ENCODE results near the gene NID1.
A peak's percentile ranks its signal among the peaks of the same experiment; 100 is the strongest.

NID1 gene

DNA sequence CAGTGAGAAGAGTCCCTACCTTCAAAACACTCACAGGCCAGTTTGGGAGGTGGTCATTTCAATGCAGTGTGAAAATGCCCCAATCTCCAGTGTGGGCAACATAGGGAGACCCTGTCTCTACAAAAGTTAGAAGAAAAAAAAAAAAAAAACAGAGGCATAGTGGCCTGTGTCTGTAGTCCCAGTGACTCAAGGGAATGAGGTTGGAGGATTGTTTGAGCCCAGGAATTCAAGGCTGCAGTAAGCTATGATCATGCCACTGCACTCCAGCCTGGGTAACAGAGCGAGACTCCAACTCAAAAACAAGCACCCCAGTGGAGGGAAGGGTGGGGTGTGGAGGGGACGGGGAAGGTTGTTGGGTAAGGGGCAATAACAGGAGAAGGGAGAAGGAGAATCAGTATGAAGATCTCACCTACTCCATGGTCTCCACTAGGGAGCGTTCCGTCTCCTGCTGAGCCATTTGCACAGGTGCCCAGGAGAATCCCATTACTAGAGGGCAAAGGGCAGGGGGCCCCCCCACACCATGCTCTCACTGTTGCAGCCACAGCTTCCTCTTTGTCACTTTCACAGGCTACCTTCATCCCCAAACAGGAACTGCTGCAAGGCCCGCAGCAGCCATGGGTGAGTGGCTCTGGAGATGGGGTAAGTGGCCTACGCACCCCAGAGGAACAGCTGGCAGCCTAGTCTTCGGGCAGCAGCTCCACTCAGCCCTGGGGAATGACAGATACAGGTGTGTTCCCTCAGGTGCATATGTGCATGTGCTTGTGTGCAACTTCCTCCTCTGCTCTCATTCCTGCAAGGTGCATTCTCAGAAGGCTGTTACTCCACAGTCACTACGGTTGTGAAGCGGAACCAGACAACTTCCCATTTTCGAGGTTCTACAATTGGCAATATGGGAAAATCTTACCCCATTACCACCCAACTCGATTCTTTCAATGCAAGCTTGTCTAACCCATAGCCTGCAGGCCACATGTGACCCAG is 110.3 kb downstream of the NID1 start:
- DNase-seq = peak; percentile 68

DNA sequence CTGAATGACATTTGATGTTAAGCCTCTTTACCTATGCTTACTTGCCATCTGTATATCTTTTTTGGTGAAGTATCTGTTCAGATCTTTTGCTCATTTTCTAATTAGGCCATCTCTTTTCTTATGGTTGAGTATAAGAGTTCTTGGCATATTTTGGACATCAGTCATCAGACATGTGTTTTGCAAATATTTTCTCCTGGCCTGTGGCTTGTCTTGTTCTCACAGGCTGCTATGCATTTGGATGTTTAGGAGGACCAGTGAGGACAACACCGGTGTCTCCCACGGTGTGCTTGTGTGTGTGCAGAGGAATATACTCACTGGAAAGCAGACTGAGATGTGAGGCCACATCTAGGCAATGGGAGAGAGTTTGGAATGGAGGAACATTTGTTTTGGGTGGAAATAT is 111.1 kb downstream of the NID1 start:
- no peak for DNase-seq

DNA sequence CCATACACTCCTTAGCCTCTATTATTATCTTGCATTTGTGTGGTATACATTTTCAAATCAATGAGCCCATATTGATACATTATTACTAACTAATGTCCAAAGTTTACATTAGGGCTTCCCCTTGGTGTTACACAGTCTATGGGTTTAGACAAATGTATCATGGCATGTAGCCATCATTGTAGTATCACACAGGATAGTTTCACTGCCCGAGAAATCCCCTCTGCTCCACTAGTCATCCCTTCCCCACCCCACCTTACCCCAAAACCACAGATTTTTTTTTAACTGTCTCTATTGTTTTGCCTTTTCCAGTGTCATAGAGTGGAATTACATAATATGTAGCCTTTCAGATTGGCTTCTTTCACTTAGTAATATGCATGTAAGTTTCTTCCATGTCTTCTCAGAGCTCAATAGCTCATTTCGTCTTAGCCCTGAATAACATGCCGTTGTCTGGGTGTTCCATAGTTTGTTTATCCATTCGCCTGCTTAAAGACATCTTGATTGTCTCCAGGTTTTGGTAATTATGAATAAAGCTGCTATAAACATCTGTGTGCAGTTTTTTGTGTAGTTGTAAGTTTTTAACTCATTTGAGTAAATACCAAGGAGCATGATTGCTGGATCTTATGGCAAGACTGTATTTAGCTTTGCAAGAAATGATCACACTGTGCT is 111.8 kb downstream of the NID1 start:
- DNase-seq = no peak

DNA sequence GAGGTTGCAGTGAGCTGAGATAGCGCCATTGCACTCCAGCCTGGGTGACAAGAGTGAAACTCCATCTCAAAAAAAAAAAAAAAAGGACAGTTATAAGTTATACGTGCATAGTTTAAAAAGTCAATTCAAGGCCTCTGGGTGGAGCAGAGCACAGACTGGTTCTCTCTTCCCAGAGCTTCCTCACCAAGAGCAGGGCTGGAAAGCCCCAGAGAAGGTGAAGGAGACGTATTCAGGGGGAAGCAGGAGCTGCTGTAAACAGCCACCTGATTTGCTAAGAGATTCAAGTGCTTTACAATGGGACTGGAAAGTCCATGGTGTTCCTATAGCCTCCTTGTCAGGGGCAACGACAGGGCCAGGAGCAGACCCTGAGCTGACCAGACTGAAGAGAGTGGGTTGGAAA is 113.2 kb downstream of the NID1 start:
- DNase-seq = no peak

DNA sequence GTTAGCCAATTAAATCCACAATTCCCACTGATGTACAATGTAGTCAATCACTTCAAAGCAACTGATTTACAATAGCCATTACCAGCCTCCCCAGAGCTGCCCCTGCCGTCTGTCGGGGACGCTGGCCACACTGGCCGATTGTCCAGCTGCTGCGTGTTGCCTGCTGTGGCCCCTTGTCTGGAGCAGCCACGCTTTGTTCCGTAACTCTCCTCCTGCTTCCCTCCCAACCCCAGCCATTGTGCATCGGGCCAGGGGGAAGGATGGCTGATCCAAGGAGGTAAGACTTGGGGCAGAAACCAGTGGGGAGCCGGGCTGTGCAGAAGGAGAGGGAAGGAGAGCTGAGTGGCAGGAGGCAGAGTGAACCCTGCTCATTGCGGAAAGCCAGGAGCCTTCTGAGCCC is 114.6 kb downstream of the NID1 start:
- no peak for DNase-seq

DNA sequence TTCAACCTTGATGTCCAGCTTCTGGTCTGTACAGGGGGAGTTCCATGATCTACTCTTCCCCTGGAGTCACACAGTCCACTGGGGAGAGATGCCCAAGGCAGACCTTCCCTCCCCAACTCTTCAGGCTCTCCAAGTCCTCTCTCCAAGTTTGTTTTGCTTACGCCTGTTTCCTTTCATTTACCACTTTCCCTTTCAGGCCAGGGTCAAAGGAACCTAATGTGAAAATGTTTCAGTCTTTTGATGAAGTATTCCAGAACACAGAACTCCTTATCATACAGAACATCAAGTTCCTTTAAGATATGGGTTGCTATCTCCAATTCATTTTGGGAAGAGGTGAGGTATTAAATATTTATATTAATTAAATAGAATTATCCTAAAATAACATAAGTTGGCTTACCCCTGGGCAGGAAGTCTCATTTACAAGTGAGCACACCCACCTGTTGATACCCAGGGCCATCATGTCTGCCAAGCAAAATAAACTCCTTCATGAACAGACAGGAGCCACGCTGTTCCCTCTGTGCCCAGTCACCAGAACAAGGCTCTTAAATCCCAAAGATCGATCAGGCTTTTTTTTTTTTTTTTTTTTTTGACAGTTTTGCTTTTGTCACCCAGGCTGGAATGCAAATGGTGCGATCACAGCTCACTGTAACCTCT is 116.0 kb downstream of the NID1 start:
- DNase-seq = no peak

DNA sequence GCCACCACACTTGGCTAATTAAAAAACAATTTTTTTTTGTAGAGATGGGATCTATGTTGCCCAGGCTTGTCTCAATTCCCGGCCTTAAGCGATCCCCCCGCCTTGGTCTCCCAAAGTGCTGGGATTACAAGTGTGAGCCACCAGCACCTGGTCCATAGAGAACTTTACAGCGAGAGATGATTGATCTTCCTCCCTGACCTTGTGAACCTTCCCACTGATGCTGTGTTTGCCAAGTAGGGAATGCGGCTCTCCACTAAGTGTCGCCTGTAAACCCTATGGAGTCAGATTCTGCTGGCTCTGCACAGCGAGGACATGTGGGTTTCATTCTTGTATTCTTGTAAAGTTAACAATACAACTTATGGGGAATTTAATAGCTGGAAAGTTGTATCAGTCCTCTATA is 116.9 kb downstream of the NID1 start:
- no peak for DNase-seq

DNA sequence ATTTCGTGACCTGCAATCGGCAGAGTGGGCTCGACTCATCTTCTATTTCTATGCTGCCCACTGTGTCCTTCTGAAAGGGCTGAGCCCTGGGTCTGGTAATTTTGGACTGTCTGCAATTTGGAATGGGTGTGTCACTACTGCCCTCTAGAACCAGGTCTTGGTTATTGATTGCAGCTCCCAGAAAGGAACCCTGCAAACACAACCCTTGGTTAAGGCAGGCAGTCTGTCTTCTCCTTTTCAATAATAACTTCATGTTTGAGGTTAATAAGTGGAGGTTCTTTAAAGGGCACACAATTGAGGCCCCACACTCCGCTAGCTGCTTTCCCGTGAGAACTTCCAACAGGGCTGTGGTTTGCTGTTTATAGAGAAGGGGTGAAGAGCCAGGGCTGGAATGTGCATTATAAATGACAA is 118.3 kb downstream of the NID1 start:
- no peak for DNase-seq

DNA sequence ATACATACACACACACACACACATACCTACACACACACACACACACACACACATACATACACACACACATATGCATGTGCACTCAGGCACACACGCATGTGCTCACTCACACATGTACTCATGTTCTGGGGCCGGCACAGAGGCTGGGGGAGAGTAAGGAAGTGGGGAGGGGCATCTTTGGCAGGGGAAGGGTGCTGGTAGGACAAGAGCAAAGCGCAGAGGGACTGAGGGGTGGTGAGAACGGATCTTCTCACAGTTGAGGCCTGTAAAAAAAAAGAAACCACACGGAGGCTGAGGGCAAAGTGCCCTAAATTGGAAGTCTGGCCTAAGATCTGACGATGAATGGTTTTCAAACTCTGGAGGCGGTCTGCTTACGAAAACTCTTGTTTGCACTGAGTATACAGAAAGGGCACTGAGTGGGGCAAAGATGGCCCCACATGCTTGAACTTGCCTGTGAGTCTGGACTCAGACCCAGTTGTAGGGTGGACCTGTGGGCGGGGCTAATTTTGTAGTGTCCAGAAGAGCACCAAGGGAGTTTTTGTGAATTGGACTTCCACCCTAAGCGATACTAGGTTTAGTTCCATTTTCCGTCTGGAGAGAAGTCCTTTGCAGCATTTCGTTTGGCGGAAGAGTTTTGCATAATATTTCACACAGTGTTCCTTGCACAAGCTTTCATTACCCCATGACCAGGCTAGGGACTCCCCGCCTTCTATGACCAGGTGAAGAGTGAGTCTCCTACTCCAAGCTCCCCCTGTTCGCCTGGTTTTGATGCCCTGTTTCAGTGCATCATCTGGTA is 118.9 kb downstream of the NID1 start:
- no peak for DNase-seq

DNA sequence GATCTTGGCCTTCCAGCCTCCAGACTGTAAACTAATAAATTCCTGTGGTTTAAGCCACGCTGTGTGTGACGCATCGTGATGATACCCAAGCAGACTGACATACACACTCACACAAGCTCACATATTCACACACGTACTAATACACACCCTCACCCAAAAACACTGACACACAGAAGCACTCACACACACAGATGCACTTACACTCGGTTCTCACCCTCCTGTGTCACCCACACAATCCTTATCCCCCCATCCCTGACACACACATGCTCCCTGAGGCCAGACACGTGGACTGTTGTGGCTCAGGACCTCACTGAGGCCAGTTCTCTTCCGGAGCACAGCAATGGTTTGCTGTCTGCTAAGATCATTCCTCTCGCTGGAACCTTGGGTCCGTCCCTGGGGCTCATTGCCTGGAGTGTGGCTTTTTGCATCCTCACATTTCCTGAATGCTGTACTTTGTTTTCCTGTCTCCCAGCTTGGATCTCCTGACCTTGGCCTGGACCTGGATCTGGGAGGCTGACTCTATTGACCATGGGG is 121.2 kb downstream of the NID1 start:
- no peak for DNase-seq

DNA sequence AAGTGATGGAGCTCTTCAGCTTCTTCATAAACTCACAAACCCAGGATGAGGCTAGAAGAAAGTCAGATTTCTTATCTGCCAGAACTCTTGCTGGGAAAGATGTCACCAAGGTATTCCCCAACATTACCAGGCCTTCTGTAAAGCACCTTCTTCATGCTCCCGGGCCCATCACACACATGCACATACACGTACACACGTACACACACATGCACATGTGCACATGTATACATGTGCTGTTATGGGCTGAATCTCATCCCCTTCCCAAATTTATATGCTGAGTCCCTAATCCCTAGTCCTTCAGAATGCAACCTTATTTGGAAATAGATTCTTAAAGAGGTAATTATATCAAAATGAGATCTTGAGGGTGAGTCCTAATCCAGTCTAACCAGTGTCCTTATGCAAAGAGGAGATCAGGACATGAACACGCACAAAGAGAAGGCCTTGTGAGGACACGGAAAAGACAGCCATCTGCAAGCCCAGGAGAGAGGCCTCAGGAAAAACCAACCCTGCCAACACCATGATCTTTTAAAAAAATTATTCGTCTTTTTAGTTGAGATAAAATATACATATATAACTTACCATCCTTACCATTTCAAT is 121.8 kb downstream of the NID1 start:
- no peak for DNase-seq

DNA sequence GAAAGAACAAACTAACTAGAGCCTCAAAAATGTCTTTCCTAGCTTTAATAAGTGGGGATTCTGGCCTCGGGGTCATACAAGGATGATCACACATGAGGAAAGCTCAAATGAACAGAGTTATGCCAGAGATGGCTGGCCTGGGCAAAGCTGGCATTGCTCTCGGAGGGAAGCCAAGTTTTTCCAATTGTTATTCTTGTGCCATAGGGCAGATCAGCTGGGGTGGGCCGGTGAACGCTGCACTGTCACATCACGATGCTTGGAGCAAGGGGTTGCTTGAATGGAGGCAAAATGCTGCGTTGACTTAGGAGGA is 122.3 kb downstream of the NID1 start:
- DNase-seq = no peak

DNA sequence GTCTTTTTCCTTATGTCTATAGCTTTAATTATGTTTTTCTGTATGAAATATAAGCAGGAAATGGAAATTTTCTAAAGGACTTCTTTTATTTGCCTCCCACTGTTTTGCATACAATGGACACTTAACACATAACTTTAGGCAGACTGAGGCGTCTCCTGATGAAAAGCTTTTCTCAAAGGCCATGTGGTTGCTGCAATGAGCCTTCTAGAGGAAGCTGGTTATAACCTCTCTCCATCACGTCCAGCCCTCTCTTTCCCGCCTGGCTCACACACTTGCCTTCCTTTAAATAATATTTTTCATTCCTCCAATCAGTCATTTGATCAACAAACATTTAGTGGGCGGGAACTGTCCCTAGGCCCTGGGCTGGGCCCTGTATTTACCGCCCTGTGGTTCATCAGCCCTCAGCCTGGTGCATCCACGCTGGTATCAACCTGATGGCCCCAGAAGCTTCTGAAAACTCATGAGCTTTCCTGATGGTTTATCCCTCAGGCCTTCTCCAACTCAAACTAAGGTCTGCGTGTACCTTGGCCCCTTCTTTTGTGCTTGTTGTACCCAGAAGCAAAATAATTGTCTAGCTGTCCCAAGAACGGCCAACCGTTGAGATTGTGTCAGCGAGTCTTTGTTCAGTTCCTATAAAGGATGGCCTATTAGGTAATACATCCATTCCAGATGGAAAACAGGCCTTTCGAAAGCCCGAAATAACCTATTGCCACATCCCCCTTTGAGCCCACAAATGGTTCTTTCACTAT is 122.8 kb downstream of the NID1 start:
- DNase-seq = no peak

DNA sequence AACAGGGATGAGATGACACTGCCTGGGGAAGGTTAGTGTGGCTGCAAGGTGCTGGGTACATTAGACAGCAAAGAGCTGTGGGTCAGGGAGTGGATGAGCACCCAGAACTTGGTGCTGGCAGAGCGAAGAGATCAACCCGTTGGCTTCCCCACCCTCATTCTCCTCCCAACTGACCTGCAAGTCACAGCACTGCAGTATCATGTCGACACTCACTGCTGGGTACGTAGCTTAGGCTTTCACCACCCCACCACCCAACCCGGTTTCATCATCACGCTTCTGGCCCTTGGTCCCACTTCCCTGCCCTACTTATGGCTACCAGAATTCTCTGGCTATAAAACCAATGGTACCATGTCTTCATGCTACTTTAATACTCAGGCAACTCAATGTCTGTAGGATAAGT is 124.6 kb downstream of the NID1 start:
- no peak for DNase-seq

DNA sequence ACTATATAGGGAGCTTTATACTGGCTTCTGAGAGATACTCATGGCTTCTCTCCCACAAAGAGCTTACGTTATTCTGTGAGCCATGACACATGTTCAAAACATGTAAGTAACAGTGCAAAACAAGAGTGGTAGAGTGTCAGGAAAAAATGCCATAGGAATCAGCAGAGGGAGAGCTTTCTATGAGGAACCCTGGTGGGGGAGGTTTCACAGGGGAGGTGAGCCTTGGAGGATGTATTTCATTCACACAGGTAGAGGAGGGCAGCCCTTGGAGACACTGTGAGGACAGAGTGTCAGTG is 125.5 kb downstream of the NID1 start:
- DNase-seq = no peak

DNA sequence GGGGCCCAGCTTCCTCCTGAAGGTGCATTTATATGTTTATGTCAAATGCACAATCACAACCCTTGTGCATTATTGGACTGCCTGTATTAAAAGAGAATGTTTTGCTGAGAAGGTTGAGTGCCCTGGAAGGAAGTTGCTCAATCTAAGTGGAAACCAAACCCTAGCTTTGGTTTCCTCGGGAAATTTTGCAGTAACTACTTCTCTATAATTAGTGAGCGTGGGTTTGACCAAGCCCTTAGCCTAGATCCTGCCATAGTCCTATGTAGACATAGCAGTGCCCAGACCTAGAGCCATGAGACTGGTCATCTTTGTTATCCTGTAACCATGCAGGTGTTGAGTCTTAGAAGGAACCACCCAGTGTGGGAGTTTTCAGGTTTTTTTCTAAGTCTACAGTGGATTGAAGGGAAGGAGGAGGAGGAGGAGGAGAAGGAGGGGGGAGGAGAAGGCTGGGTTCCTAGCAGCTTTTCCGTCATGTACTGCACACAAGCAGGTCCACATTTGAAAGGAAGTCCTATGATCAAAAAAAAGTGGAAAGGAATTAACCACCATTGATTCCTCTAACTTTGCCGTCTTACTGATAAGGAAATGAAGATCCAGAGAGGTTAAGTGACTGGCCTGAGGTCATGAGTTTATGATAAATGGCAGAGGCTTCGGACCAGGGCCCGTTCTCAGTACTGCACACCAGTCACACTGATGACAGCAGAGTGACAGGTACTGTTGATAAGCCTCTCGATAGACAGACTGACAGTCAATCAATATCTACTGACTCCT is 126.0 kb downstream of the NID1 start:
- DNase-seq = no peak

DNA sequence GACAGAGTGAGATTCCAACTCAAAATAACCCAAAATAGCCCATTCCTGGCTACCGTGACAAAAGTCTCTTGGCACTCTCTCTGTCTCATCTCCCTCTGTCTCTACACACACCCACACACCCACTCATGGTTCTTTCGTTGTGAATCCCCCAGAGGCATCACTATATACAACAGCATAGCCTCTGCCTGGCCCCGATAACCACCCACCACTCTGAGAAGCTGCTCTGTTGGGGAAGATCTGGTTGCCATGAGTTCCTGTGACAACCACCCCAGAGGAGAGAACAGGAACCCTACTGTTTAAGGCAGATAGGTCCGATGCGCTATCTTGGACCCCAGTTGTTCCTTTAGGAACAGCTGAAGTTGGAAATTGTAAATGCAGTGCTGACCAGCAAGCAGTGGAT is 127.8 kb downstream of the NID1 start:
- no peak for DNase-seq

DNA sequence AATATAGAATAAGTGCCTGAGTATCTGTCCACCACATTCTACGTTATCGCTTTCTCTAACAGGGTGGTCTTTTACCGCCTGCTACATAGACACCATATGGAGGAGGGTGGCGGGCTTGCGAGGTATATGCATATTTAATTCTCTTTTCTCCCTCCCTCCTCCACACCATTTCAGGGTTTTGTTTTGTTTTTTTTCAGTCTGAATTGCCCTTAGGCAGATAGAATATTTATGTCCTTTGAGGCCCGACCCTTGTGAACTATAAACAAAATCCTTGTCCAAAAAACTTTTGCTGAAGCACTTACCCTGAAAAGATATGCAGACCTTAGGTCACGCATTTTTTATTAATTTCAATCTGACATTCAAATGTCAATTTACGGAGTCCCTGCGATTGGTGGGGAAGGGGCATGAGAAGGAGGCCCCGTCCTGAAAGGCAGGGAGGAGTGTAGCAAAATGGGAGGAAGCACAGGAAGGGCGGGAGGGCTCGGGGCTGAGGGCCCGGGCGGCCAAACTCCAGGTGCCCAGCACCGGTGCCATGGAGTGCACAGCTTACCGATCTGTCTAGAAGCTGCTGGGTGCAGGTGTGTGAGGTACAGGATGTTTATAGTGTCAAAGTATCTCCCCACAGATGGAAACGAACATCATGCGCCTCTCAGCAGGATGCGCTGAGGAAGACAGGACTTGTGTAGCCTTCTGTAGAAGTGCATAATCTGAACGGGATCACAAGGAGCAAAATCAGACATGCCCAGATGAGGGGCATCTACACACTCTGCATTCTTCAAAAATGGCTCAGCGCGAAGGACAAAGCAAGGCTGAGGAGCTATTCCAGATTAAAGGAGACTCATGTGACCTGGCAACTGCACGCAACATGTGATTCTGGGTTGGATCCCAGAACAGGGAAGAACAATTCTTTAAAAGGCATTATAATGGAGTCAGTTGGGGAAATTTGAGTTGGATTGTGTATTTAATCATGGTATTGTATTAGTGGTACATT is 129.4 kb downstream of the NID1 start:
- DNase-seq = no peak

DNA sequence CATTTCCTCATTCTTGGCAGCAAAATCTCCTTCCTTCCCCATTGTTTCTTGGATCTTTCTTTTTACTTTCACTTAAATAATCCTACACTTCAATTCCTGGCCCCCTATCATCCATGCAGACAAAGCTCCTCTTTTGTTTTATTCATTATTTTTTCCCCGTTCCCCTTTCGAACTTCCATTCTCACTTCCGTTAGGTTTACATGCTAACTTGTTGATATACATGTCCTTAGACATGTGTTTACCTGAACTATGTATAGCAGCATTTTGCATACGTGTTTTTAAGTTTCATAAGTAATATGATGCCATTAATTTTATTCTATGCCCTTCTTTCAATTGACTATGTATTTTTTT is 131.1 kb downstream of the NID1 start:
- DNase-seq = no peak
